Activated gamma-delta T cell treated with Interleukin-2 at 50 U/mL for 16 hours (primary cell): ENCODE measurements around the gene BRICD5.
A peak's percentile ranks its signal among the peaks of the same experiment; 100 is the strongest.

Experiments
- DNase-seq: peaks from one replicate; pipeline ENCODE4 v3.0.0-alpha.2; 2020

Gene BRICD5

DNA sequence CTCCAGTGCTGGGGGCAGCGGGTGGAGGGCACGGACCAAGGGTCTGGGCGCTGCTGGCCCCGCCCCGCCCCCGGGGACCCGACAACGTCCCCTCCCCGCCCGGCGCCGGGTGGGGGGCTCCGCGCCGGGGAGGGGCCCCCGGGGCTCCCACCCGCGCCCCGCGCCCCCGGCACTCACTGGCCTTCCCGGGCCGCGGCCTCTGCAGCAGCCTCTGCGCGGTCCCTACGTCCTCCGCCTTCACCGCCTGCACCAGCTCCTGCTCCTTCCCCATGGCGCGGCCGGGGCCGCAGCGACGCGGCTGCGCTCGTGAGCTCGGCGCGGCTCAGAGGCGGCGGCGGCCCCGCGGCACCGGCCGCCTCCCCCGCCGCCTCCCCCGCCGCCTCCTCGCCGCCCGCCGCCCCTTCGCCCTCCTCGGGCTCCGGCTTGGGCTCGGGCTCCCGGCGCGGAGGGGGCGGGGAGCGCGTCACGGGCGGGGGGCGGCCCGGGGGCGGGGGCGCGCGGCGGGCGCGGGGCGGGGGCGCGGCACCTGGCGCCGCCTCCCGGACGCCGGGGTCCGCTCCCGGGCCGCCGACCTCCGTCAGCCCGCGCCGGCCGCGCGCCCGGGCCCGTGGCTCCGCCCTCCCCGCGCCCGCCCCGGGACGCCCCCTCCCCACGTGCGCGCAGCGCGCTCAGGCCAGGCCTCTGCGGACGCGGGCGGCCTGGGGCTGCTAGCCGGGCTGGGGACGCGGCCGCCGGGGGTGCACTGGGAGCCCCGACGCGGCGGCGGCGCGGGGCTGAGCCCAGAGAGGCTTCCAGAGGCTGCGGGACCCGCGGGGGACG lies 14.3 kb downstream of the BRICD5 start, which contains the start of gene CASKIN1:
CASKIN1 (minus strand) TSS at position 444 of the 819 bp plus-strand sequence; CDS start at position 271, 173 bp downstream.
- DNase-seq: no peak

DNA sequence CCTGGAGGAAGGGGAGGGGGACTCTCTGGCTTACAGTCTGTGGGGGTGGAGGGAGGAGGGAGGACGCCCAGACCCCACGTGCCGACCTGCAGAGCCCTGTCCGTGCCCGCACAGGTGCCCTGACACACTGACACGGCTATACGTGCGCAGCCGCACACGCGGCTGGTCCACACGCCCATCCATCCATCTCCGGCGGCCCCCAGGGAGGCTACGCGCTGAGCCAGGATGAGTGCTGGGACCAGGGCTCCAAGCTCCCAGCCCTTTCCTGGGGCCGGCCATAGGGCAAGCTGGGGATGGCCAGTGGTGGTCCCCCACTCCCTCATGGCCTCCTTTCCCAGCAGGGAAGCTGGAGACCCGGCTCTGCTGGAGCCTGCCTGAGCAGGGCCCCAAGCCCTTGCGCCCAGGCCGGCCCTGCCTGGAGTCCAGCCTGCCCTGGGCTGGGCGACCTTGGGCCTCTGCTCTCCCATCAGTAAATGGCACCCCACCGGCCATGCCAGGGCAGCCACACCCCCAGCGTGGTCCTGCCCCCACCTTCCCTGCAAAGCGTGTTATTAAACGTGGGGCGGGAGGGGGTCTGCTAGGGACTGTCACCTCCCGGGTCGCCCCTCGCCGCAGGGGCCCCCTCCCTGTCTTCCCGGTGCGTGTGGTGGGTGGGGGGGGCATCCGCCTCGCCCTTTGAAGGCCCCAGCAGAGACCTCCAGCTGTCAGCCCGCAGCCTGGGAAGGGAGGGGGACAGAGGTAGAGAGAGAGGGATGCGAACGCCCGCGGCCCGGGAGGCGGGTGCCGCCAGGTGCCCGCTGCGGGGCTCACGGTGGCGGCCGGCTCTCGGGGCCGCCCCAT lies 15.1 kb downstream of the BRICD5 start:
- DNase-seq: no peak

- peak; percentile 43 for DNase-seq
These were observed 15.8 kb downstream of the BRICD5 start for GRCh38 chr16:2194852-2195321.

- DNase-seq: no peak
These were observed 16.4 kb downstream of the BRICD5 start for GRCh38 chr16:2194166-2194834.

- DNase-seq: no peak
These were observed 19.3 kb downstream of the BRICD5 start for GRCh38 chr16:2191446-2191706.

GRCh38 chr16:2190659-2191445 lies 19.8 kb downstream of the BRICD5 start:
- DNase-seq: no peak

- no peak for DNase-seq
These were observed 20.5 kb downstream of the BRICD5 start for GRCh38 chr16:2190002-2190658.

DNA sequence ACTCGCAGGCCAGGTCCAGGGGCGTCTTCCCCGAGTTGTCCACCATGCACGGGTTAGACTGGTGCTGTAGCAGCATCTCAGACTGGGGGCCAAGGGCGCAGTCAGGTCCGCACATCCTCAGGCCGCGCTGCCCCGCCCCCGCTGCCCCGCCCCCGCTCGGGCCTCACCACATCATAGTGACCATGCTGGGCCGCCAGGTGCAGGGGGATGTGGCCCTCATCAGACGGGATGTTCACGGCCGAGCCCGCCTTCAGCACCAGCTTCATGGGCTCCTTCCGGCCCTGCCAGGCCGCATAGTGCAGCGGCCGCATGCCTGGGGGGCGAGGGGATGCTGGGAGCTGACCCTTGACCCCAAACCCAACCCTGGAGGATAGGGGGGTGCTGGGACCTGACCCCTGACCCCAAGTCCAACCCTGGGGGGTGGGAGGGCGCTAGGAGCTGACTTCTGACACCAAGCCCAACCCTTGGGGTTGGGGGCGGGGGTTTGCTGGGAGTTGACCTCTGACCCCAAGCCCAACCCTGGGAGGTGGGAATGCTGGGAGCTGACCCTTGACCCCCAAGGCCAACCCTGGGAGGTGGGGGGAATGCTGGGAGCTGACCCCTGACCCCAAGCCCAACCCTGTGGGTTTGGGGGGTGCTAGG lies 21.3 kb downstream of the BRICD5 start:
- no peak for DNase-seq

GRCh38 chr16:2188395-2188794 lies 22.3 kb downstream of the BRICD5 start:
- DNase-seq: no peak

DNA sequence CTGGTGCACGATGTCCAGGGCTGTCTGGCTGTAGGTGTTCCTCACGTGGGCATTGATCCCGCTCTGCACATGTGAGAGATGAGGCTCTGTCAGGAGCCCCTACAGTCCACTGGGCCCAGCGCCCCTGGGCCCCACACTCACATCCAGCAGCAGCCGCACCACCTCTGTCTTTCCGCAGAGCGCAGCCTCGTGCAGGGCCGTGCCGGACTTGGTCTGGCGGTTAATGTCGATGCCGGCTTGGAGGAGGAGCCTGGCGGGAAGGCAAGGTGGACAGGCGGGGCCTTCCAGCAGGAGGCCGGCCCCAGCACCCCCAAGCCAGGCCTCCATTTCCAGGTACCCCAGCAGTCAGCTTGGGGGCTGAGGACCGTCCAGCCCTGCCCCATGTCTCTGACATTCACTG lies 23.5 kb downstream of the BRICD5 start:
- no peak for DNase-seq

DNA sequence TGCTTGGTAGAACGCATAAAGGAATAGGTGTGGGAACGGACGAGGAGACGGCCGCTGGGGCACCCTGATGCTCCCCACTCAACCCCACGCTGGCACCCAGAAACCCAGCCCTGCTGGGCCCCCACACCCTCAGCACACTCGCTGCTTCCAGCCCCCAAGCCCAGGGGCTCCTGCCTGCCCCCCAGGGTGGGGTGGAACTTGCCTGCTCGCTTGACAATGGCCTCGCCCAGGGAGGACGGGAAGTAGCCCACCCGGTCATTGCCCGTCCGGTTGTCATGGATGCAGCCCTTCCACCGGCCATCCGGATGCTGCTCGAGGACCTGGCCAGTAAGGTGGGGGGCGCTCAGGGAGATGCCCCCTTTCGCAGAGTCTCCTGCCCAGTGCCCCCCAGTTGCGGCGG lies 24.2 kb downstream of the BRICD5 start:
- no peak for DNase-seq

DNA sequence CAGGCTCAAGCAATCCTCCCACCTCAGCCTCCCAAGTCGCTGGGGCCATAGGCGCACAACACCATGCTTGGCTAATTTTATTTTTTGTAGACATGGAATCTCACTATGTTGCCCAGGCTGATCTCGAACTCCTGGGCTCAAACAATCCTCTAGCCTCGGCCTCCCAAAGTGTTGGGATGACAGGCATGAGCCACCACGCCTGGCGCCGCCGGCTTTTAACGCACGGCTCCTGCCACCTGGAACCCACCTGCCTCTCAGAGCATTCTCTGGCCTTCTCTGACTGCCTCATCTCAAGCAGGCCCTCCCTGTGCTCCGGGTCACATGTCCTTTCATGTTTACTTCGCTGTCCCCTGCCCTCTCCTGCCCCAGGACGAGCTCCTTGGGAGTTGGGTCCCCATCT lies 24.6 kb downstream of the BRICD5 start:
- DNase-seq: no peak

DNA sequence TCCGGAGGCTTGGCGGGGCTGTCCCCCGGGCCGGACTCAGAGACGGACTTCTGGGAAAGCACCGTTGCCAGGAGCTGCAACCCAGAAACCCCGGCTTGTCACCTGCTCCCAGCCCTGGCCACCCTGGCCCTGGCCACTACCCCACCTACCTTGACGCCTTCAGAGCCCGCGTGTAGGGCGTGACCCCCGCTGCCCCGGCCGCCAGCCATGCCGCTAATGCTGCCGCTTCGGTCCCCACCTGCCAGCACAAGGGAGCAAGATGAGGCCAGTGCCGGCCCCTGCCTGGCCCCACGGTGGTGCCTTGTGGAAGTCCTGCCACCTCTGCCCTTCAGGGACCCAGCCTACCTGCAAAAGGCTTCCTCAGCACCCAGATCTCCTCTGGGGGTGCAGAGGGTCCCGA lies 25.7 kb downstream of the BRICD5 start:
- DNase-seq: no peak

GRCh38 chr16:2184346-2184745 lies 26.3 kb downstream of the BRICD5 start:
- no peak for DNase-seq

- no peak for DNase-seq
These were observed 27.0 kb downstream of the BRICD5 start for GRCh38 chr16:2183671-2184070.

- no peak for DNase-seq
These were observed 28.7 kb downstream of the BRICD5 start for GRCh38 chr16:2181952-2182351.

DNA sequence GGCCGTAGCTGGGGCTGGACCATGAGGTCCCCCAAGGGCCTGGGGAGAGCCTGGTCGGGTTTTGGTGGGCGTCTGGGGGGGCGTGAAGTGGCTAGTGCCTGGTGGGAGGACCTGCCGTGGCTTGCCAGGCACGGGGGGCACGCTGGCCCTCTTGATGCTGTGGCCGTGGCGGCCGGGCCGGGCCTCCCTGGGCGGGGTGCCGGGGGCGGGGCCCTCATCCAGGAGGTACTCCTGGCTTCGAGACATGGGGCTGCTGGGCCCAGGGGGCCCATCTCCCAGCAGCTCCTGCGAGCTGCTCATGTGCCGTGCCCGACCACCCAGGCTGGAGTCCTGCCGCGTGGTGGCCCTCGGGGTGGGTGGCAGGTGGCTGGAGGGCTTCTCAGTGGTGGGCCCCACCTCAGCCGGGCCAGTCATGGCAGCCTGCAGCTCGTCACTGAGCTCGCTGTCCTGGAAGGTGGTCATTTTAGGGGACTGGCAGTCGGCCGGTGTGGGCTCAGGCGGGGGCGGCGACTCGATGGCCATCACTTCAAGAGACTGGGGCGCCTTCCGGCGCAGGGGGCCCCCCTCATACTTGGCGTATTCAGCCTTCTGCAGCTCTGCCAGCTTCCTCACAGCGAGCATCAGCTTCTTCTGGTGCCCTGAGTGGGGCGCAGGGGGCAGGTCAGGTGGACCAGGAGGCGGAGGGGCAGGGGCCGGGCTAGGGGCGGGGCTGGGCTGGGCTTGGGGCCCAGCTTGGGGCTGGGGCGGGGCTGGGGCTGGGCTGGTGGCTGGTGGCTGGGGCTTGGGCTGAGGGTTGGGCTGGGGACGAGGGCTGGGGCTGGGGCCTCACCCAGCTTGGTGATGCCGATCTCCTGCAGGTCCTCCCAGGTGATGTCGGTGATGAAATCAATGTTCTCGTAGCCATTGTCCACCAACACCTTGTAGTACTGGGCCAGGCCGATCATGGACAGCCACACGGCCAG lies 29.4 kb downstream of the BRICD5 start:
- no peak for DNase-seq

GRCh38 chr16:2180461-2180860 lies 30.2 kb downstream of the BRICD5 start:
- DNase-seq: no peak

- no peak for DNase-seq
These were observed 31.1 kb downstream of the BRICD5 start for GRCh38 chr16:2179576-2179975.

DNA sequence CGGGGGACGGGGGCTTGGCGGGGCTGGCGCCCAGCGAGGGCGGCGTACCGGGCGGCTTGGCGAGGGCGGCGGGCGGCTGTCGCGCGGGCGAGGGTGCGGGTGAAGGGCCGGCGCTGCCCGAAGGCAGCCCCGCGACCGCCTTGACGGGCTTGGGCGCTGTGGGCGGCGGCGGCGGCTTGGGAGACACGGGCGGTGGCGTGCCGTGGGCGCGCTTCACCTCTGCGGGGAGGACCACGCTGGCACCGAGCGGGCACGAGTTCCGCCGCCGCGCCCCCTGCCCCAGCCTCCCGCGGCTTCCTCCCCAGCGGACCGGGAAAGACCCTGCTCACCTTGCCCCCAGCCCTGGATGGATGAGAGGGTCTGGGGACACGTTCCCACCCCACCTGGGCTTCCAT lies 31.6 kb downstream of the BRICD5 start:
- no peak for DNase-seq
